Breast epithelium (tissue), 4 donors: ENCODE data around the gene SYT9. TPM values are rescaled to one million over a fixed set of nuclear protein-coding genes. Genes with fewer than 3 reads are reported as not detected.

Experiments
- DNase-seq, 2 donors: peaks; one replicate each; pipeline ENCODE4 v3.0.0-alpha.2; 2019; ENCODE audit warnings: low spot score in 2 of 2
- H3K27ac ChIP-seq, 2 donors: fragments of 200-600 bp; sonication (generic) in 1 of 2; one replicate each; pipeline ENCODE4 v1.5.1; 2016 to 2019; ENCODE audit warnings: mild to moderate bottlenecking in 1 of 2
- H3K27me3 ChIP-seq, 2 donors: fragments of 200-600 bp; sonication (generic) in 1 of 2; one replicate each; pipeline versions ENCODE4 v1.5.1 to v1.6.0; 2017 to 2019; ENCODE audit warnings: control low read depth in 1 of 2, mild to moderate bottlenecking in 1 of 2
- H3K36me3 ChIP-seq: fragments of 200-600 bp; one replicate; pipeline ENCODE4 v1.5.1; 2019
- H3K4me1 ChIP-seq, 2 donors: fragments of 200-600 bp; sonication (generic); one replicate each; pipeline ENCODE4 v1.5.1; 2016 to 2019; ENCODE audit warnings: control low read depth in 1 of 2
- H3K4me3 ChIP-seq, 3 donors: fragments of 200-600 bp; sonication (generic); 1 replicate in 2 of 3; 2 replicates in 1 of 3; pipeline ENCODE4 v1.5.1; 2016 to 2019; ENCODE audit warnings: mild to moderate bottlenecking in 3 of 3, moderate library complexity in 2 of 3
- H3K9me3 ChIP-seq, 2 donors: fragments of 200-600 bp; sonication (generic) in 1 of 2; one replicate each; pipeline ENCODE4 v1.5.1; 2016 to 2019; ENCODE audit warnings: control low read depth in 1 of 2
- POLR2A ChIP-seq: fragments of 450-650 bp; IDR thresholded peaks from one replicate; pipeline ENCODE4 v1.6.1; 2016; ENCODE audit warnings: antibody characterized with exemption, mild to moderate bottlenecking, moderate library complexity
- POLR2AphosphoS5 ChIP-seq, 3 donors: sonication (generic); formaldehyde crosslinking; IDR thresholded peaks; one replicate each; pipeline ENCODE4 v1.6.1; 2017; ENCODE audit warnings: antibody characterized with exemption in 3 of 3
- intact Hi-C: fragments of 100-400 bp; cut with DNase I; formaldehyde crosslinking; loops from one replicate; pipeline ENCODE4 v1.15.1; 2023; ENCODE audit warnings: low total_unique reads
- total RNA-seq, 3 donors: library from RNA; depleted of rRNA; stranded (reverse); fragments of >200 nt; gene quantifications; one replicate each; pipeline ENCODE4 v1.1.0, GENCODE V29; 2016
- TF ChIP-seq, protein P1 (sequence below), 3 donors: fragments of 450-650 bp; IDR thresholded peaks; one replicate each; pipeline ENCODE4 v1.5.1; 2016 to 2017; ENCODE audit warnings: antibody characterized with exemption in 3 of 3, mild to moderate bottlenecking in 3 of 3, moderate library complexity in 3 of 3

The SYT9 gene
- total RNA-seq, 3 donors from 2014 or later = 0.33 to 0.73 TPM; not detected in 1

DNA sequence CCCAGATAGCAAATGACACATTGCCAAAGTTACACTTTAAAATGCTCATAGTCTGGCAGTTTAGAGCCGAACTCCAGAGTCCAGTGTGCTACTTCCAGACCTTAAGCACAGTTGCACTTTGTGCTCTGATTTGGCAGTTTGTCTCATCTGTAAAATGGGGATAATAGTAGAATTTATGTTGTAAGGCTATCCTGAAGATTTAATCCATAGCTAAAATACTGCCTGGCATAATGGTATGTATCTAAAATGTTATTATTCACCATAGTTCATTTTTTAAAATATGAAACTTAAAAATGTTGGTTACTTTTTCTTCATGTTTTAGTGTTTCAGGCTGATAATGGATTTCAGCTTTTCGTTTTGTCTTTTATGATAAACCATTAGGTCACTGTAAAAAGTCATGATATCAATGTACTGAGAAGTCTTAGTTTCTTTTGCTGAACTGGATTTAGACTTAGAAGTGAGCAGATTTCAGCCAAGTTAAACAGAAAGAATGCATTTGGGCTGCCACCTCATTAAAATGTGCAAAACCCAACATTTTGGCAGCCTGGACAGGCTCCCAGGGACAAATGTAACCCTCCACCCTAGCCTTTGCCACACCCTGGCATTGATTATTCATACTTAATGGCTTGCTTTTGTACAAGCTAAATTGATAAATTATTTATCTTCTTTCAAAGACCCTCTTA, 234.5 kb downstream of the SYT9 start:
- intact Hi-C loops = no loop called here
- no peak for DNase-seq
- TF ChIP-seq POLR2AphosphoS5 (IDR thresholded peaks at IDR 0.05) (no peak), POLR2A (no peak)
- TF ChIP-seq, protein P1, sequence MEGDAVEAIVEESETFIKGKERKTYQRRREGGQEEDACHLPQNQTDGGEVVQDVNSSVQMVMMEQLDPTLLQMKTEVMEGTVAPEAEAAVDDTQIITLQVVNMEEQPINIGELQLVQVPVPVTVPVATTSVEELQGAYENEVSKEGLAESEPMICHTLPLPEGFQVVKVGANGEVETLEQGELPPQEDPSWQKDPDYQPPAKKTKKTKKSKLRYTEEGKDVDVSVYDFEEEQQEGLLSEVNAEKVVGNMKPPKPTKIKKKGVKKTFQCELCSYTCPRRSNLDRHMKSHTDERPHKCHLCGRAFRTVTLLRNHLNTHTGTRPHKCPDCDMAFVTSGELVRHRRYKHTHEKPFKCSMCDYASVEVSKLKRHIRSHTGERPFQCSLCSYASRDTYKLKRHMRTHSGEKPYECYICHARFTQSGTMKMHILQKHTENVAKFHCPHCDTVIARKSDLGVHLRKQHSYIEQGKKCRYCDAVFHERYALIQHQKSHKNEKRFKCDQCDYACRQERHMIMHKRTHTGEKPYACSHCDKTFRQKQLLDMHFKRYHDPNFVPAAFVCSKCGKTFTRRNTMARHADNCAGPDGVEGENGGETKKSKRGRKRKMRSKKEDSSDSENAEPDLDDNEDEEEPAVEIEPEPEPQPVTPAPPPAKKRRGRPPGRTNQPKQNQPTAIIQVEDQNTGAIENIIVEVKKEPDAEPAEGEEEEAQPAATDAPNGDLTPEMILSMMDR (IDR thresholded peaks at IDR 0.05) = no peak
- H3K4me1 ChIP-seq = no peaks in the 10 kb centered on the region
- peak overlapping the region in 1 of 2 donors; percentile 79 for H3K27ac ChIP-seq
- no peaks in the 10 kb centered on the region for H3K27me3 ChIP-seq
- H3K36me3 ChIP-seq = no peaks in the 10 kb centered on the region
- peak overlapping the region; percentile 44 to 62 (median 49) for H3K4me3 ChIP-seq
- no peaks in the 10 kb centered on the region for H3K9me3 ChIP-seq

DNA sequence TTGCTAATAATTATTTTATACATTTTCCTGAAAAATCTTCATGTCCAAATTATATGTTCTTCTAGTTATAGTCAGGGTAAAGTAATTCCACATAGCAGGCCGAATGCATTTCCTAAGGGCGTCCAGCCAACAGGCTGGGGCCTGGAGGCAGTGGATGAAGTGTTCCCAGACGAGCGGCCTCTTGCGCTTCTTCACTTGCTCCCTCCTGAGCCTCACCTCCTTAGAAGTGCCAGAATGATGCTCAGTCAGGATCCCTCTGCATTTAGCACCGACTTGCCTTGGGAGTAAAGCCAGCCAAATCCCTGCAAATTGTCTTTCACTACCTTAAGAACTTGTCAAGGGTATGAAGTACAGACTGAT, 235.1 kb downstream of the SYT9 start:
- no peaks in the 10 kb centered on the region for H3K9me3 ChIP-seq
- no peak for TF ChIP-seq POLR2AphosphoS5 (IDR thresholded peaks at IDR 0.05)
- TF ChIP-seq, protein P1 (IDR thresholded peaks at IDR 0.05) = no peak
- no peak for TF ChIP-seq POLR2A
- no peaks in the 10 kb centered on the region for H3K27me3 ChIP-seq
- H3K36me3 ChIP-seq = no peaks in the 10 kb centered on the region
- peak overlapping the region; percentile 44 to 62 (median 49) for H3K4me3 ChIP-seq
- no peak overlapping the region for H3K27ac ChIP-seq
- intact Hi-C loops = no loop called here
- H3K4me1 ChIP-seq = no peaks in the 10 kb centered on the region
- DNase-seq = no peak

DNA sequence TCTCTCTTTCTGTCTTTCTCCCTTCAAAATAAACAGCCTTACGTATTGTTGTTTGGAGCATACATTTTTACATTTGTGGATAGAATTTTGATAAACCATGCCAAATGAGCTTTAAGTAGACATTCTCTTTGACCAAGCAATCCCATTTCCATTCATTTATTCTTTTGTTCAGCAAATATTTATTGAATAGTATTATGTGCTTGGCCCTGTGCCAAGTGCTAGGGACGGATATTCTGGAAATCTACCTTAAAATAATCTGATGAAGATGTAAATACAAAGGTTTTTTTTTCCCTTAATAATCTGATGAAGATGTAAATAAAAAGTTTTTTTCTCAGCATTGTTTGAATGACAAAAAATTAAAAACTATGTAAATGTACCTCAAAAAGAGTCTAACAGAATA, 235.7 kb downstream of the SYT9 start:
- H3K9me3 ChIP-seq = no peaks in the 10 kb centered on the region
- H3K27me3 ChIP-seq = no peaks in the 10 kb centered on the region
- no peak for TF ChIP-seq POLR2AphosphoS5 (IDR thresholded peaks at IDR 0.05)
- TF ChIP-seq, protein P1 (IDR thresholded peaks at IDR 0.05) = no peak
- no peak for TF ChIP-seq POLR2A
- no peak overlapping the region for H3K27ac ChIP-seq
- DNase-seq = no peak
- H3K4me1 ChIP-seq = no peaks in the 10 kb centered on the region
- intact Hi-C loops = no loop called here
- H3K36me3 ChIP-seq = no peaks in the 10 kb centered on the region
- peak overlapping the region in 2 of 3 donors; percentile 49 to 62 for H3K4me3 ChIP-seq

DNA sequence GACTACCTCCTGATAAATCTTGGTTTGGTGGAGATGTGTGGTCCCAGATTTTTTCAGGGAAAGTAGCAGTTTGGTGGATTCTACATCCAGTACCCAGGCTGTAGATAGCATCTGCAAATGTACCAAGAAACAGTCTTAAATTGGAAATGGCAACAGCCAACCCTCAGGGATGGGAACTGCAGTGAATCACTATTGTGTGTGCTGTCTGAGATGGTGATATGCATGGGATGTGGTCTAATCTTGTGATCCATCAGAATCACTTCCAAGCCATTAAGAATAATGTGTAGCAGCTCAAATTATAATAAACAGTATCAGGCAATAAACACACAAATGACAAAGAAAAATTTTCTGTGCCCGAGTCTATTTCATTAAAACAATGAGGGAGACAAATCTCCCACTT, 237.0 kb downstream of the SYT9 start:
- H3K4me1 ChIP-seq = no peaks in the 10 kb centered on the region
- H3K27ac ChIP-seq = no peak overlapping the region
- TF ChIP-seq POLR2AphosphoS5 (IDR thresholded peaks at IDR 0.05) = no peak
- no peak for TF ChIP-seq POLR2A
- TF ChIP-seq, protein P1 (IDR thresholded peaks at IDR 0.05) = no peak
- no peak overlapping the region for H3K4me3 ChIP-seq
- no peaks in the 10 kb centered on the region for H3K9me3 ChIP-seq
- DNase-seq = no peak
- no peaks in the 10 kb centered on the region for H3K36me3 ChIP-seq
- H3K27me3 ChIP-seq = no peaks in the 10 kb centered on the region
- intact Hi-C loops = no loop called here

DNA sequence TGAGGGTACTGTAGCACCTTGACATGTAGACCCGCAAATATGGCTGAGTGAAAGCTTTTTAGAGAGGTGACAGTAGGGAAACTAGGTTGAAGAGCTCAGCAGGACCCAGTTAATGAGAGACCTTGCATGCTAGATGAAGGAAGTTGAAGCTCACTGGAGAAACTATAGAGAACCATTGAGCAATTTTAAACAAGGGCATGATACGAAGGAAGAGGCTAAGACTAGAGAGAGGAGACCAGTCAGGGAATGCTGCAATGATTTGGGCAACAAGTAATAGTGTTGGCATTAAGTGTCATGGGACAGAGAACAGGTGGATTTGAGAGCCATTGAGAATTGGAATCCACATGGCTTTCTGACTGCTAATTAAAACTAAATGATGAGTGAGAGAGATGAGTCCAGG, 237.7 kb downstream of the SYT9 start:
- Histone ChIP-seq H3K4me1 (no peaks in the 10 kb centered on the region), H3K27me3 (no peaks in the 10 kb centered on the region), H3K36me3 (no peaks in the 10 kb centered on the region), H3K9me3 (no peaks in the 10 kb centered on the region), H3K4me3 (no peak overlapping the region), H3K27ac (no peak overlapping the region)
- intact Hi-C loops = no loop called here
- TF ChIP-seq POLR2AphosphoS5 (IDR thresholded peaks at IDR 0.05) (no peak), POLR2A (no peak)
- TF ChIP-seq, protein P1 (IDR thresholded peaks at IDR 0.05) = no peak
- no peak for DNase-seq
